ENCODE results near the gene HS1BP3.

HS1BP3 gene

GRCh38 chr2:20674309-20674965, 23.5 kb upstream of the HS1BP3 start:
- no peak for TF ChIP-seq CTCF (conservative IDR thresholded peaks at IDR 0.05; ENCODE audit: low read depth, low read length)
- H3K4me3 ChIP-seq (ENCODE audit: low read depth, low read length) = no peak overlapping the region

GRCh38 chr2:20673686-20674308, 22.9 kb upstream of the HS1BP3 start:
- TF ChIP-seq CTCF (conservative IDR thresholded peaks at IDR 0.05; ENCODE audit: low read depth, low read length) = no peak
- no peak overlapping the region for H3K4me3 ChIP-seq (ENCODE audit: low read depth, low read length)
- no peak for DNase-seq (ENCODE audit: low read depth)

More at GRCh38 chr2:20674309-20674965, 23.5 kb upstream of the HS1BP3 start:
- no peak for DNase-seq (ENCODE audit: low read depth)

GRCh38 chr2:20672201-20672951, 21.5 kb upstream of the HS1BP3 start:
- H3K4me3 ChIP-seq (ENCODE audit: low read depth, low read length) = no peak overlapping the region
- TF ChIP-seq CTCF (conservative IDR thresholded peaks at IDR 0.05; ENCODE audit: low read depth, low read length) = no peak
- DNase-seq (ENCODE audit: low read depth) = no peak

GRCh38 chr2:20671736-20672080, 20.8 kb upstream of the HS1BP3 start:
- no peak for DNase-seq (ENCODE audit: low read depth)
- no peak overlapping the region for H3K4me3 ChIP-seq (ENCODE audit: low read depth, low read length)
- no peak for TF ChIP-seq CTCF (conservative IDR thresholded peaks at IDR 0.05; ENCODE audit: low read depth, low read length)

- H3K4me3 ChIP-seq (ENCODE audit: low read depth, low read length) = no peak overlapping the region
- no peak for TF ChIP-seq CTCF (conservative IDR thresholded peaks at IDR 0.05; ENCODE audit: low read depth, low read length)
- DNase-seq (ENCODE audit: low read depth) = no peak
These were observed 20.3 kb upstream of the HS1BP3 start for GRCh38 chr2:20671036-20671735.

- TF ChIP-seq CTCF (conservative IDR thresholded peaks at IDR 0.05; ENCODE audit: low read depth, low read length) = no peak
- DNase-seq (ENCODE audit: low read depth) = no peak
- no peak overlapping the region for H3K4me3 ChIP-seq (ENCODE audit: low read depth, low read length)
These were observed 19.6 kb upstream of the HS1BP3 start for GRCh38 chr2:20670315-20671035.

All from choroid plexus epithelial cell (primary cell).